PC-3 (cell line): Measurements from ENCODE around the gene RAD51. TPM values are rescaled to one million over a fixed set of nuclear protein-coding genes. Genes with fewer than 3 reads are reported as not detected.

Experiments
- ATAC-seq: fragments of 200-7000 bp; cut with Tn5 transposase; 2 replicates; pipeline ENCODE4 v1.9.1; 2020; ENCODE audit warnings: mild to moderate bottlenecking, moderate library complexity
- BruUV-seq: library from RNA; stranded (reverse); fragments of 400-500 nt; replicated peaks from 2 replicates; lab custom pipeline; 2021; lab: Mats Ljungman, UMichigan
- CTCF ChIA-PET: fragments of 300-600 bp; sonication (Branson Sonifier 250); formaldehyde crosslinking; loops from one replicate; lab custom pipeline; 2022; ENCODE audit warnings: antibody characterized with exemption; lab: Charles Lee
- POLR2A ChIA-PET: fragments of 300-600 bp; sonication (Branson Sonifier 250); formaldehyde crosslinking; loops from one replicate; lab custom pipeline; 2022; ENCODE audit warnings: antibody characterized with exemption; ENCODE audit not compliant: unreplicated experiment; lab: Charles Lee
- DNase-seq: peaks from one replicate; pipeline ENCODE4 v3.0.0-alpha.2; 2015
- H2AFZ ChIP-seq: fragments of 300-600 bp; sonication (generic); 2 replicates; pipeline ENCODE4 v1.6.0; 2016; ENCODE audit warnings: antibody characterized with exemption, low read length
- H3F3A ChIP-seq: fragments of 300-600 bp; sonication (generic); one replicate; pipeline ENCODE4 v1.6.0; 2017; ENCODE audit warnings: antibody characterized with exemption, low read length, control low read depth, mild to moderate bottlenecking; ENCODE audit not compliant: unreplicated experiment
- H3K27ac ChIP-seq: fragments of 300-600 bp; sonication (generic); 2 replicates; pipeline ENCODE4 v1.5.1; 2016; ENCODE audit warnings: mild to moderate bottlenecking, low read length
- H3K27me3 ChIP-seq: fragments of 300-600 bp; sonication (generic); 2 replicates; pipeline ENCODE4 v1.6.1; 2016; ENCODE audit warnings: low read length, mixed read lengths
- H3K36me3 ChIP-seq: fragments of 300-600 bp; sonication (generic); 2 replicates; pipeline ENCODE4 v1.6.1; 2016; ENCODE audit warnings: low read depth, mixed run types, low read length, mixed read lengths
- H3K4me1 ChIP-seq: fragments of 300-600 bp; sonication (generic); 2 replicates; pipeline ENCODE4 v1.5.1; 2016; ENCODE audit warnings: low read length; ENCODE audit not compliant: insufficient read depth
- H3K4me2 ChIP-seq: fragments of 300-600 bp; sonication (generic); 2 replicates; pipeline ENCODE4 v1.6.0; 2016; ENCODE audit warnings: low read length
- H3K4me3 ChIP-seq: fragments of 300-600 bp; sonication (generic); 2 replicates; pipeline ENCODE4 v1.5.1; 2016; ENCODE audit warnings: mild to moderate bottlenecking, low read length, mixed read lengths
- H3K79me2 ChIP-seq: fragments of 300-600 bp; sonication (generic); 2 replicates; pipeline ENCODE4 v1.6.1; 2017; ENCODE audit warnings: low read length, mixed read lengths
- H3K9ac ChIP-seq: fragments of 300-600 bp; sonication (generic); 2 replicates; pipeline ENCODE4 v1.6.0; 2016; ENCODE audit warnings: mild to moderate bottlenecking, low read length
- H3K9me2 ChIP-seq: fragments of 300-600 bp; sonication (generic); replicated peaks from 2 replicates; pipeline ENCODE4 v1.6.1; 2016; ENCODE audit warnings: mixed run types, low read length, mixed read lengths
- H3K9me3 ChIP-seq: fragments of 300-600 bp; sonication (generic); 2 replicates; pipeline ENCODE4 v1.6.1; 2016; ENCODE audit warnings: low read length, mixed read lengths
- H4K20me1 ChIP-seq: fragments of 300-600 bp; sonication (generic); 2 replicates; pipeline ENCODE4 v1.6.1; 2016; ENCODE audit warnings: low read length, mixed read lengths
- CTCF ChIP-seq: fragments of 300-600 bp; sonication (generic); conservative IDR thresholded peaks from 2 replicates; pipeline ENCODE4 v1.5.1; 2017; ENCODE audit warnings: antibody characterized with exemption, low read depth, mild to moderate bottlenecking, low read length
- EZH2 ChIP-seq: fragments of 300-600 bp; sonication (generic); IDR thresholded peaks from one replicate; pipeline ENCODE4 v1.6.1; 2017; ENCODE audit warnings: antibody characterized with exemption, mild to moderate bottlenecking, low read length; ENCODE audit not compliant: unreplicated experiment
- EZH2phosphoT487 ChIP-seq: fragments of 300-600 bp; sonication (generic); IDR thresholded peaks from 2 replicates; pipeline ENCODE4 v1.6.1; 2018; ENCODE audit warnings: mild to moderate bottlenecking, antibody characterized with exemption, low read length, borderline replicate concordance
- intact Hi-C: fragments of 100-400 bp; cut with micrococcal nuclease; formaldehyde crosslinking; loops from 2 replicates; pipeline ENCODE4 v1.9.0; 2023
- total RNA-seq: library from RNA; depleted of rRNA; stranded (reverse); fragments of >200 nt; gene quantifications from 2 replicates; pipeline ENCODE4 v1.2.3, GENCODE V29; 2014

Gene RAD51
- total RNA-seq, 1 experiment from 2014 or later: 21.9 TPM

- BruUV-seq: no TSS peak
Observed at GRCh38 chr15:40696228-40696627, 1.3 kb downstream of the RAD51 start.

GRCh38 chr15:40697916-40698315, 2.9 kb downstream of the RAD51 start:
- Histone ChIP-seq H2AFZ (no peak overlapping the region), H3K4me2 (no peak overlapping the region), H3K36me3 (peaks cover 17% of the 10 kb centered on the region), H4K20me1 (no peaks in the 10 kb centered on the region), H3K27me3 (no peaks in the 10 kb centered on the region), H3F3A (no peaks in the 10 kb centered on the region), H3K9ac (no peak overlapping the region), H3K9me3 (no peaks in the 10 kb centered on the region), H3K4me3 (no peak overlapping the region), H3K9me2 (no peaks in the 10 kb centered on the region), H3K4me1 (peaks cover 10% of the 10 kb centered on the region; the same call in 1 of the 2 replicates), H3K79me2 (peaks cover 33% of the 10 kb centered on the region), H3K27ac (no peak overlapping the region)
- no peak for TF ChIP-seq EZH2phosphoT487
- intact Hi-C loops: no loop called here
- ChIA-PET CTCF (no interaction called here), POLR2A (no interaction called here)
- BruUV-seq: no TSS peak
- ATAC-seq (no peak), DNase-seq (no peak)

More at GRCh38 chr15:40696228-40696627, 1.3 kb downstream of the RAD51 start:
- DNase-seq (no peak), ATAC-seq (no peak)
- intact Hi-C loops: no loop called here
- TF ChIP-seq EZH2 (no peak), CTCF (no peak), EZH2phosphoT487 (no peak)
- POLR2A ChIA-PET: interaction anchor here (0.6 kb wide), 1 partner anchor 46 kb away, joined by 4 read pairs; no protein-coding TSS in a partner anchor
- Histone ChIP-seq H2AFZ (peak overlapping the region; percentile 79; the same call in 1 of the 2 replicates), H4K20me1 (no peaks in the 10 kb centered on the region), H3F3A (no peaks in the 10 kb centered on the region), H3K36me3 (peaks cover 10% of the 10 kb centered on the region; the same call in 1 of the 2 replicates), H3K4me2 (peak overlapping the region; percentile 83), H3K9ac (peak overlapping the region; percentile 90), H3K9me2 (no peaks in the 10 kb centered on the region), H3K9me3 (no peaks in the 10 kb centered on the region), H3K79me2 (peaks cover 33% of the 10 kb centered on the region), H3K4me1 (peaks cover 10% of the 10 kb centered on the region; the same call in 1 of the 2 replicates), H3K27ac (no peak overlapping the region), H3K4me3 (peak overlapping the region; percentile 77), H3K27me3 (no peaks in the 10 kb centered on the region)
- CTCF ChIA-PET: interaction anchor here (2.9 kb wide), 1 partner anchor 198 kb away, joined by 11 read pairs; the partner anchor contains the start of gene VPS18

GRCh38 chr15:40702077-40702476, 7.1 kb downstream of the RAD51 start:
- Histone ChIP-seq H4K20me1 (no peaks in the 10 kb centered on the region), H3K27me3 (no peaks in the 10 kb centered on the region), H3K4me1 (no peaks in the 10 kb centered on the region), H3F3A (peaks cover 3% of the 10 kb centered on the region), H3K79me2 (peaks cover 8% of the 10 kb centered on the region), H3K27ac (no peak overlapping the region), H3K36me3 (peaks cover 24% of the 10 kb centered on the region), H3K9me2 (no peaks in the 10 kb centered on the region), H2AFZ (no peak overlapping the region), H3K4me2 (no peak overlapping the region), H3K9ac (no peak overlapping the region), H3K4me3 (no peak overlapping the region), H3K9me3 (no peaks in the 10 kb centered on the region)
- POLR2A ChIA-PET: no interaction called here
- BruUV-seq: no TSS peak
- peak; percentile 37 for DNase-seq
- CTCF ChIA-PET: no interaction called here
- TF ChIP-seq EZH2: no peak
- no peak for TF ChIP-seq EZH2phosphoT487
- peak; percentile 53 for TF ChIP-seq CTCF
- intact Hi-C loops: loop anchor here (2.0 kb wide), 1 partner anchor 81 kb away; no protein-coding TSS in a partner anchor
- ATAC-seq: no peak
